Measurements from ENCODE around the gene SLC6A3.

The SLC6A3 gene

DNA sequence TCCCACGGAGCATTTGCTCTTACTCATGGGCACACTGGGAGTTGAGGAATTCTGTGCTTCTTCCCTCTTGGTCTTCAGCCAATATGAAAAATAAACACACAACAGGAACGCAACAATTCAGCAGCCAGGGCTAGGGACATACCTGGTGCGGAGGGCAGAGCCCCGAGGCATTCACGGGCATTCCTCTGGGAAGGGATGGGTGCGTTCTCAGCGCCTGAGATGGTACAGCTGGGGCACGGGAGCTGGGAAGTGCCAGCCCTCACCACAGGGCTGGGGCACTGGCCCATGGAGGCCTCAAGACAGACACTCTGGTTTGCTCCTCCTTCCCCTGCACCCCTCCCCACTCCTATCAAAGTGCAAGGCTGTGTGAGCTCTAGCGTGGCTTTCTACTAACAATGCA is 2.1 kb downstream of the SLC6A3 start:
- Histone ChIP-seq H3K36me3 (replicated peaks) (no peaks in the 10 kb centered on the region), H3K27ac (no peak overlapping the region), H3K27me3 (replicated peaks) (peaks cover 49% of the 10 kb centered on the region), H3K4me3 (ENCODE audit: low read depth, low read length) (no peak overlapping the region)
- in situ Hi-C loops (cut with HindIII; ENCODE audit: low pct_ligation_motif_present, low sequenced_read_pairs): no loop called here
- DNase-seq: no peak
- TF ChIP-seq, protein P1, sequence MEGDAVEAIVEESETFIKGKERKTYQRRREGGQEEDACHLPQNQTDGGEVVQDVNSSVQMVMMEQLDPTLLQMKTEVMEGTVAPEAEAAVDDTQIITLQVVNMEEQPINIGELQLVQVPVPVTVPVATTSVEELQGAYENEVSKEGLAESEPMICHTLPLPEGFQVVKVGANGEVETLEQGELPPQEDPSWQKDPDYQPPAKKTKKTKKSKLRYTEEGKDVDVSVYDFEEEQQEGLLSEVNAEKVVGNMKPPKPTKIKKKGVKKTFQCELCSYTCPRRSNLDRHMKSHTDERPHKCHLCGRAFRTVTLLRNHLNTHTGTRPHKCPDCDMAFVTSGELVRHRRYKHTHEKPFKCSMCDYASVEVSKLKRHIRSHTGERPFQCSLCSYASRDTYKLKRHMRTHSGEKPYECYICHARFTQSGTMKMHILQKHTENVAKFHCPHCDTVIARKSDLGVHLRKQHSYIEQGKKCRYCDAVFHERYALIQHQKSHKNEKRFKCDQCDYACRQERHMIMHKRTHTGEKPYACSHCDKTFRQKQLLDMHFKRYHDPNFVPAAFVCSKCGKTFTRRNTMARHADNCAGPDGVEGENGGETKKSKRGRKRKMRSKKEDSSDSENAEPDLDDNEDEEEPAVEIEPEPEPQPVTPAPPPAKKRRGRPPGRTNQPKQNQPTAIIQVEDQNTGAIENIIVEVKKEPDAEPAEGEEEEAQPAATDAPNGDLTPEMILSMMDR (IDR thresholded peaks at IDR 0.05; ENCODE audit: low read depth, low read length, missing control alignments): no peak

DNA sequence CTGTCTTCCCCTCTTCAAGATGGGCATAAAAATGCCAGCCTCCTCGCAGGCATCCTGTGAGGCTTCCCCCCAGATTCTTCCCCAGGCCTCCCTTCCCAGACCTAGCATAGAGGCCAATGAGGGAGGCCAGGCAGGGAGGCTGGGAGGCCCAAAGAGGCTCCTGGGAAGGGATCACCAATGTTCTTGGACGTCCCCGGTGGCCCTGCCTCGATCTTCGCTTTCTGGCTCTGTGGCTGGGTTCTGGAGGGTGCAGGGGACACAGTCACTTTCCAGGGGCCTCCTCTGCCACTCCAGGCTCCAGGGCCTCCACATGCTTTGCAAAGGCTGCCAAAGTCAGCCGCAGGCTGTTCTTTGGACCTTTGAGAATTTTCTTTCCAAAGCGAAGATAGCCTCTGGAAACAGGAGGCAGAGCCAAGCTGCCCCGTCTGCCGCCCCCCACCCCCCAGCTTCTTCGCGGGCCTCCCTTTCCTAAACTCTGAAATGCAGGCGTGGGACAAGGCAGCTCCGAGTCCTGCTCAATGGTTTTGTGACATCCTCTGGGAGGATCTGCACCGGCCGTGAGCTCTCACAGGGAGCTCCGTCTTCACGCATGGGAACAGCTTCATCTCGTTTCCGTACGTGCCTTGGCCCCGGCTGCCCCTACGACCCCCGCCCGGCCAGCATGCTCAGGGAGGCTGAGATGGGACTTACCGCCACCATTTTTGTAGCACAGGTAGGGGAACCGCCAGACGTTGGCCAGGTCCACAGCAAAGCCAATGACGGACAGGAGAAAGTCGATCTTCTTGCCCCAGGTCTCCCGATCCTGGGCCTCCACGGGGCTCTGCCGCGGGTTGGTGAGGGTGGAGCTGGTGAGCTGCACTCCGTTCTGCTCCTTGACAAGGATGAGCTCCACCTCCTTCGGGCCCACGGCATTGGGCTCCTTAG is 2.8 kb downstream of the SLC6A3 start:
- Histone ChIP-seq H3K4me3 (ENCODE audit: low read depth, low read length) (no peak overlapping the region), H3K36me3 (replicated peaks) (no peaks in the 10 kb centered on the region), H3K27ac (no peak overlapping the region), H3K27me3 (replicated peaks) (peaks cover 47% of the 10 kb centered on the region)
- in situ Hi-C loops (cut with HindIII; ENCODE audit: low pct_ligation_motif_present, low sequenced_read_pairs): no loop called here
- DNase-seq: no peak
- TF ChIP-seq, protein P1 (IDR thresholded peaks at IDR 0.05; ENCODE audit: low read depth, low read length, missing control alignments): no peak

DNA sequence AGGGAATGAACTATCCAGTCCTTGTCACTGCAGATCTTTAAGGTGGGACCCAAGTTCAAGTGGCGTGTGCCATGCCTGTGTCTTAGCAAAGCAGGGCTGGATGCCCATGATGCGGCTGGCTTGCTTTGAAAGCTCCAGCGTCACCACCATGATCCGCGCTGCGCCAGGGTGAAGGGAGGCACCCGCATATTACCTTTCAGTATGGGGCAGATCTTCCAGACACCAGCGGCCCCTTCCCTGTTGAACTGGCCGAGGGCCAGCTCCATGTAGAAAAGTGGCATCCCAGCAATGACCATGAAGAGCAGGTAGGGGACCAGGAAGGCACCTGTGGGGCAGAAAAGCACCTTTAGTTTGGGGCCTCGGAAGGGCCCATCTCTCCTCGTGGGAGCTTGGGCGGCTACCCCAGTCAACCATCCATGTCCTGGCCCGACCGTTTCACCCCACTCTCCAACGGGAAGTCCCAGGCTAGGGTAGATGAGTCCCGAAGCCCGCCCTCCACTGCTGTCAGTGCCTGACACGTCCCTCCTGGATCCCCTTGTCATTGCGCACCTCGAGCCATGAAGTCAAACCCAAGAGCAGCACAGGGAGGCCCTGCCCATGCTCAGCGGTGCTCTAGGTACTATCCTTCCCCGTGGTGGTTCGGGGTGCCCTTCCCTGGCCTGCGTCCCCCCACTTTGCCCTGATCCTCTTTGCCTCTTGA is 3.9 kb downstream of the SLC6A3 start:
- Histone ChIP-seq H3K4me3 (ENCODE audit: low read depth, low read length) (no peak overlapping the region), H3K36me3 (replicated peaks) (no peaks in the 10 kb centered on the region), H3K27ac (no peak overlapping the region), H3K27me3 (replicated peaks) (peaks cover 39% of the 10 kb centered on the region)
- in situ Hi-C loops (cut with HindIII; ENCODE audit: low pct_ligation_motif_present, low sequenced_read_pairs): no loop called here
- DNase-seq: no peak
- TF ChIP-seq, protein P1 (IDR thresholded peaks at IDR 0.05; ENCODE audit: low read depth, low read length, missing control alignments): no peak

DNA sequence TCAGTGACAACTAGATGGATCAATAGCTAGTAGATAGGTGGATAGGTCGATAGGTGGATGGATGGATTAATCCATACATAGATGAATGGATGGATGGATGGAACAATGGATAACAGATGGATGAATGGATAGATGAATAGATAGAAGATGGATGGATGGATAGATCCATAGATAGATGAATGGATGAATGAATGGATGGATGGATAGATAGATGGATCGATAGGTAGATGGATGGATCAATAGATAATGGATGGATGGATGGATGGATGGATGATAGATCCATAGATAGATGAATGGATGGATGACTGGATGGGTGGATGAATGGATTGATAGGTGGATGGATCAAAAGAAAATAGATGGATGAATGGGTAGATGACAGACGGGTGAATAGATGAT is 5.1 kb downstream of the SLC6A3 start:
- in situ Hi-C loops (cut with HindIII; ENCODE audit: low pct_ligation_motif_present, low sequenced_read_pairs): no loop called here
- DNase-seq: no peak
- no peaks in the 10 kb centered on the region for H3K36me3 ChIP-seq (replicated peaks)
- H3K27ac ChIP-seq: no peak overlapping the region
- peaks cover 27% of the 10 kb centered on the region for H3K27me3 ChIP-seq (replicated peaks)
- no peak overlapping the region for H3K4me3 ChIP-seq (ENCODE audit: low read depth, low read length)
- TF ChIP-seq, protein P1 (IDR thresholded peaks at IDR 0.05; ENCODE audit: low read depth, low read length, missing control alignments): no peak

DNA sequence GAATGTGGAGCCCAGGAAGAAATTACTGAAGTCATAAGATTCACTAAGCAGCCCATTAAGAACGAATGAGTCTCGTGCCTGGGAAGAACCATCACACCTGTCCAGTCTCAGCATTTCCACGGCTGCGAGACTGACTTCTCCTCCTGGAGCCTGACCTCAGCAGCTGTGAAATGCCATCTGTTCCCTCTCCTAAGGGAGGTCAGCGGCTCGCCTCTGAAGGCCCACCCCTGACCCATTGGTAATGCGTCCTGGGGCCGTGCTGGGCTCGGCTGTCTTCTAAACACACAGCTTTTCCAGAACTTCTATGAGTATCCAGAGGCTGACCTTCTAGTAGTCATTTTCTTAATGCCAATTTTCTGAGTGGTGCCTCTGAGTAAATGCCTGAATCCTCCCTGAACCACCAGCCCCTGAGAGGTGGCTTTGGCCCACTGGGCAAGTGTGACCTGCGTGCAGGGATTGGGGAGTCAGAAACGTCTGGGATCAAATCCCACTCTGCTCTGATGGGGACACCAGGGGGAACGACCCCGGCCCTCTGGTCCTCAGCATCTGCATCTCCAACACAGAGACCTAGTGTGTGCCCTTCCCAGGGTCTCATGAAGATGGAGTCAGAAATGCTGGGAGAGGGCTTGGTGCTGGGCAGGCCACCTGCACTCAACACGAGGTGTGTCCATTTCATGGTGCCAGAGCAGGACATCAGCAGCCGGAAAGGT is 5.7 kb downstream of the SLC6A3 start:
- no peak overlapping the region for H3K4me3 ChIP-seq (ENCODE audit: low read depth, low read length)
- H3K27me3 ChIP-seq (replicated peaks): peaks cover 21% of the 10 kb centered on the region
- H3K36me3 ChIP-seq (replicated peaks): no peaks in the 10 kb centered on the region
- no peak overlapping the region for H3K27ac ChIP-seq
- TF ChIP-seq, protein P1 (IDR thresholded peaks at IDR 0.05; ENCODE audit: low read depth, low read length, missing control alignments): no peak
- in situ Hi-C loops (cut with HindIII; ENCODE audit: low pct_ligation_motif_present, low sequenced_read_pairs): no loop called here
- DNase-seq: no peak
